Mesothelial cell of epicardium (in vitro differentiated cells): Measurements from ENCODE around the gene PLXNA2. TPM values are rescaled to one million over a fixed set of nuclear protein-coding genes. Genes with fewer than 3 reads are reported as not detected.
A peak's percentile ranks its signal among the peaks of the same experiment; 100 is the strongest.

Experiments
- DNase-seq, 2 experiments: peaks; one replicate each; pipeline ENCODE4 v3.0.0; 2021; ENCODE audit warnings: low spot score in 2 of 2; ENCODE audit not compliant: unreplicated experiment in 2 of 2
- H3K27ac Mint-ChIP-seq: 2 replicates; pipeline ENCODE4 v1.8.0; 2021; ENCODE audit warnings: mixed read lengths
- H3K27me3 Mint-ChIP-seq: 2 replicates; pipeline ENCODE4 v1.8.0; 2021; ENCODE audit warnings: low read depth, mixed read lengths
- H3K36me3 Mint-ChIP-seq: 2 replicates; pipeline ENCODE4 v1.8.0; 2021; ENCODE audit warnings: mixed read lengths
- H3K4me1 Mint-ChIP-seq: 2 replicates; pipeline ENCODE4 v1.8.0; 2021; ENCODE audit warnings: mixed read lengths
- H3K4me3 Mint-ChIP-seq: 2 replicates; pipeline ENCODE4 v1.8.0; 2021; ENCODE audit warnings: mild to moderate bottlenecking, moderate library complexity, mixed read lengths
- H3K9me3 Mint-ChIP-seq: 2 replicates; pipeline ENCODE4 v1.8.0; 2021; ENCODE audit warnings: mixed read lengths
- CTCF ChIP-seq: fragments of 200-600 bp; sonication (generic); IDR thresholded peaks from one replicate; pipeline ENCODE4 v1.5.0; 2021; ENCODE audit warnings: antibody characterized with exemption; ENCODE audit not compliant: unreplicated experiment
- total RNA-seq: library from RNA; stranded (reverse); gene quantifications from 3 replicates; pipeline ENCODE4 v1.2.1, GENCODE V29; 2021

Gene PLXNA2
- total RNA-seq, 1 donor from 2014 or later = 14.7 TPM

DNA sequence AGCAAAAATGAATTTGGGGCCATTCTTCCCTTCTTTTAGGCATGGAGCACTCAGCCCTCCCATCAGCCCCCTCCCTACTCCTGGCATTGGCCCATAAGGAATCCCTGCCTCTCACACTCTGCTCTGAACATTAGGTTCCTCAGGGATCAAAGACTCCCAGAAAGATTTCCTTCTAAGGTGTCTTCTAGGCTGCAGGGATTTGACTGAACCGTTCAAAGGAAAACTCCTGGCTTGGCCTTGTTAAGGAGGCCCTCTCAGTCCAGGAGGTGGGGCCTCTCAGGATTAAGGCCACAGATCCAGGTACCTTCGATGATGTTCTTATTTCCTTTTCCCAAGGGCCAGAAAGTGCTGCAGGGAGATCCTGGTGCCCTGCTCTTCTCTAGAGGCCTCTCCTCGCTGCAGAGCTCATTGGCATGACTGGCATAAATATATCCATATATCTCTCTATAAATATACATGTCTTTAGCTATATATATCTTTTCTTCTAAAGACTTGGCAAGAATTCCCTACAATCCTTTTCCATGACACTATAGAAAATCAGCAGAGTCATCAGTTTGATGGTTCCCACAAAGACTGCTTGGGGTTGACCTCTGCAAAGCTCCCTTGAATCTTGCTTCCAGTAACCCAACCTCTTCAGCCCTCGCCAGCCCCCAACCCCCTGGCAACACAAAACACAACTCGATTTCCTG, 59.1 kb downstream of the PLXNA2 start:
- H3K9me3 Mint-ChIP-seq = no peaks in the 10 kb centered on the region
- no peaks in the 10 kb centered on the region for H3K27me3 Mint-ChIP-seq
- no peak overlapping the region for H3K4me3 Mint-ChIP-seq
- H3K27ac Mint-ChIP-seq = peak overlapping the region; percentile 60
- H3K36me3 Mint-ChIP-seq = no peaks in the 10 kb centered on the region
- H3K4me1 Mint-ChIP-seq = peaks cover 53% of the 10 kb centered on the region
- no peak for DNase-seq
- no peak for TF ChIP-seq CTCF

DNA sequence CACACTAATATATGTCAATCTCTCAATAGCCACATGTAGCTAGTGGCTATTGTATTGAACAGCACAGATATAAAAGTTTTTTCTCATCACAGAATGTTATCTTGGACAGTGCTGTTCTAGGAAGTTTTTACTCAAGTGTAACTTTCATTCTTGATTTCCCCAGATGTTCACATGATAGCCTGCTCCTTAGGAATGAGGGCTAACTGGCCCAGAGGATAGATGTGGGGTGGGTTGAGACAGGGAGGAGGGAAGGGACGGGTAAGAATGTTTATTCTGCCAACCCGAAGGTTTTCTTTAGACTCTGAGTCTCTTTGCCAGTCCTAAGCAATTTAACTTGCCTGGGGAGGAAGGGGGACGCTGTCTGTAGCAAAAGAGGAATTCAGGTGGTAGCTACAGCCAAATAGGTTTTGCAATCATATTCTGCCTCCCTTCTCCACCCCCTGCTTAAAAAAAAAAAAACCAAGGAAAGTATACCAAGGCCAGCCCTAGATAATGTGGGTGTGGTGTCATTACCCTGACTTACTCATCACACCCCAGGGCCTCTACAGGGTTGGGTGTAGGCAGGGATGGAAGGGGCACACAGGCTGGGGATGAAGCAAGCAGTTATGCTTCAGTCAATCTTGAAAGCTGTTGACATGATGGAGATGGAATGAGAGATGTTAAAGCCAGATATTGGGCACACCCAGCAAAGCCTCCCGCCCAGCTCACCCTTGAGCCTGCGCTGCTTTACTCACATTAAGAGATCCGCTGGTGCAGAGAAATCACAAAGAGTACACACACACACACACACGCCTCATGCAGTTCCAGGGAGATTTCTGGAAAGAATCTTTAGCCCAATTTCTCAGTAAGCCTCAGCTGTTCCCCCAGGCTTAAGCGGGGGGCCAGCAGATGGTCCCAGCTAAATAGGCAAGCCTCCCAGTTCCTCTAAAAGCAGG, 59.9 kb downstream of the PLXNA2 start:
- Mint-ChIP-seq H3K36me3 (no peaks in the 10 kb centered on the region), H3K27me3 (no peaks in the 10 kb centered on the region), H3K27ac (peak overlapping the region; percentile 60), H3K4me3 (no peak overlapping the region), H3K9me3 (no peaks in the 10 kb centered on the region), H3K4me1 (peaks cover 59% of the 10 kb centered on the region)
- no peak for TF ChIP-seq CTCF
- DNase-seq = no peak

DNA sequence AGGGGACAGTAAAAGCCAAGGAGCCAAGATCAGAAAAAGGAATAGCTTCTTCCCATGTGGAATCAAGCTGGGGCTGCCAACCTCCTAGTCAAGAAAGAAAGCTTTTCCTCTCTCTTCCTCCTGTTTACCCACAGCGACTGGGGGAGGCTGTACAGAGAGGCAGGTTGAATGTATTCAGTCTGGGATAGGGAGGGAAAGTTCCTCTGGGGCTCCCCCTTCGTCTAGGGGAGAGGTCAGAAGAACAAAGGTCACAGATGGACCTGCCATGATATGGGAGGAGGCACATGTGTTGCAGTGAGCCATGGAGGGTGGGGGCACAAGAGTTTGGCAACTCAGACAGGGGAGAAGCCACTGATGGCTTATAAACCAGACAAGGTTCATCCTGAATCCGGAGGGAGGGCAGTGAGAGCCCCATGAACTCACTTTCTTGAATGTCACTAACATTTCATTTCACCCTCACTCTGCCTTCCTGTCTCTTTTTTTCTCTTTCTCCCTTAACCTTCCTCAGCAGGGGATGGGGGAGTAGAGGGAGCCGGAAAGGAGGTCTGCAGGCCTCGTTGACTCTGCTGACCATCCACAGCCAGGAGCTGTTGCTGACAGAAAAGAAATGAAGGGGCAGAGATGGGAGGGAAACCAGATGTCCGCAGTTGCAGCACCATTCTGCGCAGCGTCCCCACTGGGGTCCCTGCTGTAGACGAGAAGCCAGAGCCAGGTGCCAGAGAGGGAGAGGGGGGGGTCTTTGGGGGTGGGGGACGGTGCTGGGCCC, 61.1 kb downstream of the PLXNA2 start:
- Mint-ChIP-seq H3K4me3 (no peak overlapping the region), H3K27ac (no peak overlapping the region), H3K27me3 (no peaks in the 10 kb centered on the region), H3K36me3 (no peaks in the 10 kb centered on the region), H3K4me1 (peaks cover 68% of the 10 kb centered on the region), H3K9me3 (no peaks in the 10 kb centered on the region)
- no peak for TF ChIP-seq CTCF
- DNase-seq = no peak

- no peak for DNase-seq
- Mint-ChIP-seq H3K36me3 (no peaks in the 10 kb centered on the region), H3K27me3 (peaks cover under 1% of the 10 kb centered on the region), H3K4me1 (peaks cover 70% of the 10 kb centered on the region), H3K9me3 (no peaks in the 10 kb centered on the region), H3K4me3 (no peak overlapping the region), H3K27ac (no peak overlapping the region)
- TF ChIP-seq CTCF = no peak
Observed at GRCh38 chr1:208181364-208181763, 62.8 kb downstream of the PLXNA2 start.

DNA sequence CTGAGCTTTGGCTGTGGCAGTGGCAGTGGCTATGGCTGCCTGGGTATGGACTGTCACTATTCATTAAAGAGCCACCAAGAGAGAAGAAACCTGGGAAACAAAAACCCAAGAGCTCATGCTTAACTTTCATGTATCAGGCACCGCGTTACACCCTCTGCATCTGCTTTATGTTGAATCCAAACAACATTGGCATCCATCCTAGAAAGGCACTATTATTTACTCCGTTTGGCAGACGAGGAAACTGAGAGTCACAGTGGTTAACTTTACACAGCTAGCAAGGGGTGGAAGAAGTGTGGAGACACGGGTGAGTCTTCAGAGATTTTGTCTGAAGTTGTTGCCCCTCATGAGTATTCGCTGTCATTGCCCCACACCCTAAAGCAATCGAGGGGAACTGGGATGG, 63.8 kb downstream of the PLXNA2 start:
- Mint-ChIP-seq H3K36me3 (no peaks in the 10 kb centered on the region), H3K4me1 (peaks cover 63% of the 10 kb centered on the region), H3K27me3 (peaks cover 2% of the 10 kb centered on the region), H3K9me3 (no peaks in the 10 kb centered on the region), H3K4me3 (no peak overlapping the region), H3K27ac (peak overlapping the region; percentile 57)
- no peak for TF ChIP-seq CTCF
- DNase-seq = no peak
